OCI-M2 (cell line): ENCODE results near the gene PLCXD1.
"Not testable (repeated sequence)": the region's sequence is repeated elsewhere in the genome, so short reads cannot be mapped to it uniquely, and the experiment has no call there.

Source experiments
- DNase-seq: peaks from one replicate; lab custom pipeline; 2025; ENCODE audit not compliant: unreplicated experiment; lab: John Stamatoyannopoulos, UW

Gene PLCXD1

DNA sequence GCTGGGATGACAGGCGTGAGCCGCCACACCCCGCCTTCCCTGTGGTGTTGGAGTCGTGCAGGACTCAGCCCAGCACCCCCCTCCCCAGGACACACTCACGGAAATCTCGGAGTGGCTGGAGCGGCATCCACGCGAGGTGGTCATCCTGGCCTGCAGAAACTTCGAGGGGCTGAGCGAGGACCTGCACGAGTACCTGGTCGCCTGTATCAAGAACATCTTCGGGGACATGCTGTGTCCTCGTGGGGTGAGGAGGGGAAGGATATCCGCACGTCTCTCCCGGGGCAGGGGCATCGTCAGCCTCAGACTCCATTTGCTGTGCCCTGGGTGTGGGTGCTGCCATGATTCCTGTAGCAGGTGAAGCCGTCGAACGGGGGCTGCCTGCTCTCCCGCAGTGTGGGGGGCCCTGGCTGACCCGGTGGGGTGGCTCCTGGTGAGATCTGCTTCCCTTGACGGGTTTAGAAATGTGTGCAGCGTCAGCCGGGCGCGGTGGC is 10.3 kb downstream of the PLCXD1 start:
- no peak for DNase-seq

DNA sequence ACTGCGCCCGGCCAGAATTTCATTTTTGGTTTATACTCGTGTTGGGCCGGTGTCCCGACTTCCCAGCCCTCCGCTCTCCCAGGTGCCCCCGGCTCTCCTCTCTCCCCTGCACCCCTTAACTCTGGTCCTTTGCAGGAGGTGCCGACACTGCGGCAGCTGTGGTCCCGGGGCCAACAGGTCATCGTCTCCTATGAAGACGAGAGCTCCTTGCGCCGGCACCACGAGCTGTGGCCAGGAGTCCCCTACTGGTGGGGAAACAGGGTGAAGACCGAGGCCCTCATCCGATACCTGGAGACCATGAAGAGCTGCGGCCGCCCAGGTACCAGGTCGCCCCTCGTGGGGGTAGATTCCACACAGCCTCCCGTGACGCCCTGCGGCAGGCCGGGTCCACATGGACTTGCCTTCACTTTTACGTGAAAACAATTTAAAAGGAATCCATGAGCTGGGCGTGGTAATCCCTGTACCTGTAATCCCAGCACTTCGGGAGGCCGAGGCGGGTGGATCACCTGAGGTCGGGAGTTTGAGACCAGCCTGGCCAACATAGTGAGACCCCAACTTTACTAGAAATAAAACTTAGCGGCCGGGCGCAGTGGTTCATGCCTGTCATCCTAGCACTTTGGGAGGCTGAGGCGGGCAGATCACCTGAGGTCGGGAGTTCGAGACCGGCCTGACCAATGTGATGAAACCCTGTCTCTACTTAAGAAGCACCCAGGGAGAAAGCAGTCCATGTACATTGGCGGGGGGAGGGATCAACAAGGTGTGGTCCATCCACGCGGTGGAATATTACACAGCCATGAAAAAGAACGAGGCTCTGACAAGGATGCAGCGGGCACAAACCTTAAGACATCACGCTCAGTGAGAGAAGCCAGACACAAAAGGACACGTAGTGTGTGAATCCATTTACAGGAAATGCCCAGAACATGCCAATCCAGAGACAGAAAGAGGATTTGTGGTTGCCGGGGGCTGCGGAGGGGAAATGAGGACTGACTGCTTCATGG is 12.0 kb downstream of the PLCXD1 start:
- no peak for DNase-seq

DNA sequence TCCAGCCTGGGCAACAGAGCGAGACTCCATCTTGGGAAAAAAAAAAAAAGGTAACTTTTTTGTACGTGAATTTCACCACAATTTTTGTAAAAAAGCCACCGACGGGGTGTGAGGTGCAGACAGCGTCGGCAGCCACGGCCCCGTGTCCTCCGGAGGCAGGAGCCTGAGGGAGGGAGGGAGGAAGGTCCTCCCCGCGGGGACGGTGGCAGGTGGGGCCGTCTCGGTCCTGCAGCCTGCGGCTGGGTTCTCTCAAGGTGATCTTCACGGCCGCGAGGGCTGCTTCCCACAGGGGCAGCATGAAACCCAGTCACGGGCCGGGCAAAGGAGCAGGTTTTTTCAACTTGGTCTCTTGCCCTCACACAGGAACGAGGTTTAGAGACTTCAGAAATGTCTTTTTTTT is 14.0 kb downstream of the PLCXD1 start:
- DNase-seq: no peak

DNA sequence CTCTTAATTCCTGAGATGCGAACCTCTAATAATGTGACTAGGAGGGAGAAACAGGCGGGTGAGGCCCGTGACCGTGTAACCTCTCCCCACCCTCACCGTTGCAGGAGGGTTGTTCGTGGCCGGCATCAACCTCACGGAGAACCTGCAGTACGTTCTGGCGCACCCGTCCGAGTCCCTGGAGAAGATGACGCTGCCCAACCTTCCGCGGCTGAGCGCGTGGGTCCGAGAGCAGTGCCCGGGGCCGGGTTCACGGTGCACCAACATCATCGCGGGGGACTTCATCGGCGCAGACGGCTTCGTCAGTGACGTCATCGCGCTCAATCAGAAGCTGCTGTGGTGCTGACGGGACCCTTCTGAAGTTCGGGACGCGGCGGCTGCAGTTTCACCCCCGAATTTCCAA is 17.8 kb downstream of the PLCXD1 start:
- no peak for DNase-seq

DNA sequence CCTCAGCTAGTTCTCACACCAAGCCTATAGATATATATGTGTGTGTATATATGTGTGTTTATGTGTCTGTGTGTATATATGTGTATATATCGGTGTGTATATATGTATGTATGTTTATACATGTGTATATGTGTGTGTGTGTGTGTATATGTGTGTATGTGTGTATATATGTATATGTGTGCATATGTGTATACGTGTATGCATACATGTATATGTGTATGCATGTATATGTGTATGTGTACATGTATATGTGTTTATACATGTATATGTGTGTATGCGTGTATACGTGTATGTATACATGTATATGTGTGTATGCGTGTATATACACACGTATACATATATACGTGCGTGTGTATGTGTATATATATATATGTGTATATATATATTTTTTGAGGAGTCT is 19.2 kb downstream of the PLCXD1 start:
- no peak for DNase-seq

DNA sequence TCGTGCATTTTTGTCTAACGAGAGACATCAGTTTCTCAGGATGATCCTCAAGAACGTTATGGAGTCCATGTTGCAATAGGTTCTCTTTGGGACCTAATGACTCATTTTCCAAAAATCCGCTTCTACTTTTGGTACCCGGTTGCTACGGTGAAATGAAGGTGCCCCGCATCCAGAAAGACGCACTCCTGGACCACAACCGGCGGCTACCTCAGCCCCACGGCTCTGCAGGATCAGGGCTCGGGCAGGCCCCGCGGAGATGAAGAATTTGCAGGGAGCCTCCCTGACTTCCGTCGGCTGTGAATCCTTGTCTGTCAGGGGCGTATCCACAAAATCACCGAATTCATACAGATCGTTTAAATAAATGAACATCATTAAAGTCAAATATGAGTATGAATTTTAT is 21.8 kb downstream of the PLCXD1 start:
- no peak for DNase-seq

DNA sequence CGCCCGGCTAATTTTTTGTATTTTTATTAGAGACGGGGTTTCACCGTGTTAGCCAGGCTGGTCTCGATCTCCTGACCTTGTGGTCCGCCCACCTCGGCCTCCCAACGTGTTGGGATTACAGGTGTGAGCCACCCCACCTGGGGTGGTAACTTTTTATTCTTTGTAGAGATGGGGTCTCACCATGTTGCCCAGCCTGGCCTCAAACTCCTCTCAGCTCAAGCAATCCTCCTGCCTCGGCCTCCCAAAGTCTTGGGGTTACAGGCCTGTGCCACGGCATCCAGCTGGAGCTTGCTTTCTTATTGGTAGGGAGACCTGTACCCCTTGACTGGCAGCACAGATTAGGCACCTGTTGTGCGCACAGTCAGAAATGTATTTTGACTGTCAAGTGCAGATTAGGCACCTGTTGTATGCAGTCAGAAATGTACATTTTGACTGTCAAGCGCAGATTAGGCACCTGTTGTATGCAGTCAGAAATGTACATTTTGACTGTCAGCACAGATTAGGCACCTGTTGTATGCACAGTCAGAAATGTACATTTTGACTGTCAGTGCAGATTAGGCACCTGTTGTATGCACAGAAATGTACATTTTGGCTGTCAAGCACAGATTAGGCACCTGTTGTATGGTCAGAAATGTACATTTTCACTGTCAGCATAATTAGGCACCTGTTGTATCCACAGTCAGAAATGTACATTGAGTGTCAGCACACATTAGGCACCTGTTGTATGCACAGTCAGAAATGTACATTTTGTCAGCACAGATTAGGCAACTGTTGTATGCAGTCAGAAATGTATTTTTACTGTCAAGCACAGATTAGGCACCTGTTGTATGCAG is 24.8 kb downstream of the PLCXD1 start:
- DNase-seq: not testable (repeated sequence)

DNA sequence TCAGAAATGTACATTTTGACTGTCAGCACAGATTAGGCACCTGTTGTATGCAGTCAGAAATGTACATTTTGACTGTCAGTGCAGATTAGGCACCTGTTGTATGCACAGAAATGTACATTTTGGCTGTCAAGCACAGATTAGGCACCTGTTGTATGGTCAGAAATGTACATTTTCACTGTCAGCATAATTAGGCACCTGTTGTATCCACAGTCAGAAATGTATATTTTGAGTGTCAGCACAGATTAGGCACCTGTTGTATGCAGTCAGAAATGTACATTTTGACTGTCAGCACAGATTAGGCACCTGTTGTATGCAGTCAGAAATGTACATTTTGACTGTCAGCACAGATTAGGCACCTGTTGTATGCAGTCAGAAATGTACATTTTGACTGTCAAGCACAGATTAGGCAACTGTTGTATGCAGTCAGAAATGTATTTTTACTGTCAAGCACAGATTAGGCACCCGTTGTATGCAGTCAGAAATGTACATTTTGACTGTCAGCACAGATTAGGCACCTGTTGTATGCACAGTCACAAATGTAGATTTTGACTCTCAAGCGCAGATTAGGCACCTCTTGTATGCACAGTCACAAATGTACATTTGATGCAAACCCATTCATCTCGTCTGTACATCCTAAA is 25.6 kb downstream of the PLCXD1 start:
- not testable (repeated sequence) for DNase-seq

DNA sequence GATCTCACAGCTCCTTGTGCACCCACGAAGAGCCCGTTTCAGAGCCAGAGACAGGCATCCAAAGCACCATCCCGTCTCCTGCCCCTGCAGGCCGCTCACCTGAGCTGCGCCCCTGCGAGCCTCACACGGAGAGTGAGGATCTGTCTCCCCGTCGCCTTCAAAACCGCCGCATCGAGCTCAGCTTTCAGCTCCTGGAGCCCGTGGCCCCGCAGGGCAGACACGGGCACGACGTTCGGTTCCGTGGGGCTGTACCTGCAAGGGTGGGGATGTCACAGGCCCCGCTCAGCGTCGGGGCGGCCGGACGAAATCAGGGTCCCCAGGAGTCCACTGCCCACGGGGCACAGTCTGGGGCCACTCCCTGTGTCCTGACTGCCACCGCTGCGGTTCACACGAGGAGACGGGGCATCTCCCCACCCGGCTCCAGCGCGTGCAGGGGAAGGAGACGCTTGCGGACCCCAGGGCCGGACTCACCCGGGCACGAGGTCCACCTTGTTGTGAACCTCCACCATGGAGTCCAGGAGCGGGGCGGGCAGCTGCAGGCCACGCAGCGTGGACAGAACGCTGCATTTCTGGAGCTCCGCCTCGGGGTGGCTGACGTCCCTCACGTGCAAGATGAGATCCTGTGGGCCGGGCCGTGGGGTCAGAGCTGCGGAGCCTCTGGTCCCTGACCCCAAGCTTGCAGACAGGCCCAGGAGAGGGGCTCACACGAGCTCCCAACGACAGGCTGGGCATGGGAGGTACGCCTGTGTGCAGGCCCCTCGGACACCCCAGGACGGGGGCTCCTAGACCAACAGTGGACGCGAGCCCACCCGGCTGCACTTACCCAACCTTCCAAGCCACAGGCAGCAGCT is 26.3 kb downstream of the PLCXD1 start:
- DNase-seq: no peak

DNA sequence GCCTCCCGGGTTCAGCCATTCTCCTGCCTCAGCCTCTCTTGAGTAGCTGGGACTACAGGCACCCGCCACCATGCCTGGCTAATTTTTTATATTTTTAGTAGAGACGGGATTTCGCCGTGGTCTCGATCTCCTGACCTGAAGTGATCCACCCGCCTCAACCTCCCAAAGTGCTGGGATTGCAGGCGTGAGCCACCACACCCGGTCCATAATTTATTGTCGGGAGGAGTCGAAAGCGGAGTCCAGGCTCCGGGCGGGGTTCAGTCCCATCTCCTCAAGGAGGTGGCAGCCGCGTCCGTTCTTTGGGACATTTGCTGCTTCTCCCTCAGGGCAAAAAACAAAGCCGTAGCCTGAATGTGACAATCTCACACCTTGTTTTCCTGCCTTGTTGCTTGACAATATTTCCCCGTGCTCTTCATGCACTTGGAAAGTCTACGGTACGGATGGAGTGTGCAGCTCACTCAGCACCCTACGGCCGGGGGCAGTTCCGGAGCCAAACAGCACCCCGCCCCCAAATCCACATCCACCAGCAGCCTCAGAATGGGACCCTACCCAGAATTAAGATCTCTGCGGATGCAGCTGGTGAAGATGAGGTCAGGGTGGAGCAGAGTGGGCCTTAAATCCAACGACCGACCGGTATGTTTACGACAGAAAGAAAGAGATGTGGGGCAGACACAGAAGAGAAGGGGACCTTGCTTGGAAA is 27.8 kb downstream of the PLCXD1 start:
- no peak for DNase-seq

DNA sequence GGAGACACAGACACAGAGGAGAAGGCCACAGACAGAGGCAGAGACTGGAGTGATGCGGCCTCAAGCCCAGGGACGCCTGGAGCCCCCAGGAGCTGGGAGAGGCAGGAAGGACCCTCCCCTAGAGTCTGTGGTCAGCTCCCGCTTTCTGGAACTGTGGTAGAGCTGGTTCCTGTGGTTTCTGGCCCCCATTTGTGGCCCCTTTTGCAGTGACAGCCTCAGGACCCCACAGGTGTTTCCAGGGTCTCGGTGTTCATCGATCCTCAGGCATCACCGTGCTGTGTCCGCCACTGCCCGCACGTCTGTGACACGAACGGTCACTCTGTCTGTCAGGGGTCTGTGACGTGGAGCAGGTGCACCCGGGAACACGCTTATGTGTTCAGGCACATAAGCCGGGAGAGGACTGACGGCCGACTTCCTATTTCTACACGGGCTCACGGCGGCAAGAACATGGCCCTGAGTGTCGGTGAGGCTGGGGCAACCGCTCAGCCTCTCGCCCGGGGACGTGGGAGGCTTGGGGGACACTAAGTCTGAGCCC is 29.5 kb downstream of the PLCXD1 start:
- no peak for DNase-seq

DNA sequence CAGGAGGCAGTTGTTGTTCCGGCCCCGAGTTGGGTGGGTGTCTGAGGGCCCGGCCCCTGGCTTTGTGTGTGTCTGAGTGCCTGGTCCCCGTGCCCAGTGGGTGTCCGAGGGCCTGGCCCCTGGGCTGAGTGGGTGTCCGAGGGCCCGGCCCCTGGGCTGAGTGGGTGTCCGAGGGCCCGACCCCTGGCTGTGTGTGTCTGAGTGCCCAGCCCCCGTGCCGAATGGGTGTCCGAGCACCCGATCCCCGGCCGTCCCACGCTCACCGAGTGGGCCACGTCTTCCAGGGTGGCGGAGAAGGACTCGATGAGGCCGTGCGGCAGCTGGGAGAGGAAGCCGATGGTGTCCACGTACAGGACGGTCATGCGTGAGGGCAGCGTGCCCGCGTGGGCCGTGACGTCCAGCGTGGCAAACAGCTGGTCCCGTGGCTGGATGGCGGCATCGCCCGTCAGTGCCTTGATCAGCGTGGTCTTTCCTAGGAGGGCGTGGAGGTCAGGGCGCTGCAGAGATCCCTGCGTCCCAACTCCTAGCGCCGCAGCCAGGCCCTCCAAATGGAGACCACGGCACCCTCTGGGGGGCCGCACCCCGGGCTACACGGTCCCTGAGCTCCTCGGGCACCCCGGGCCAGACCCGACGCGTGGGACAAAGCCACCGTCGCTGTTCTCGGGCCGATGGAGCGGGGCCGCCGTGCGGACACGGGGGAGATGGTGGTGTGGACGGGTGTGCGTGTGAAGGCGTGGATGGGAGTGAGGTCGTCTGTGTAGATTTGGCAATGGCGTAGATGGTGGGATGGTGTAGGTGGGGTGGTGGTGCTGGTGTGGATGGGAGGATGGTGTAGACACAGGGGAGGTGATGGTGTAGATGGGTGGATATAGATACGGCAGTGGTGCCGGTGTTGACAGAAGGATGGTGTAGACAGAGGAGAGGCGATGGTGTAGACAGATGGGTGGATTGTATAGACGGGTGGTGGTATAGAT is 30.3 kb downstream of the PLCXD1 start:
- no peak for DNase-seq

DNA sequence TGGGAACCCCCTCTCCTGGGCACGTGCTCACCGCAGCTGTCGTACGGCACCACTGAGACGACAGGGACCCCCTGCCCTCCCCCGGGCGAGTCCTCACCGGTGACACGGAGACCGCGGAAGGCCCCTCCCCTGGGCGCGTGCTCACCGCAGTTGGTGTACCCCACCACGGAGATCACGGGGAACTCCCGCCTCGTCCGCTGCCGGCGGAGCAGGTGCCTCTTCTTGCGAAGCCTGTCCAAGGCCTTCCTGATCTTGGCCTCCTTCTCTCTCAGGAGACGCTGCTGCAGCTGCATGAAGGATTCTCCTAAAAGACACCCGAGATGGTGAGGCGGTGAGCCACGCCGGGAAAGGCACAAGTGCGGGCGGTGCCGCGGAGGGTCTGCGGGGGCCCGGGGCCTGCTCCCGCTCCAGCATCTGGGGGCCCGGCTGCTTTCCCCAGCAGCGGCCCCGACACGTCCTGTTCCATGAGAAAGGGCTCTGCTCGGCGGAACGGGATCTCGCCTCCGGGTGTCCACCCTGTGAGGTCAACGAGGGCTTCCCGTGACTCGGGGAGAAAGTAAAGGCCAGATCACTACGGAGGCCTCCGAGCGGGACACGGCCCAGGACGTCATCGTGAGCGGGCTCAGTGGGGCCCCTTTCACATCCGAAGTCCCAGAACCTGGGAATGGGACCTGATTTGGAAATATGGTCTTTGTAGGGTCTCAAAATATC is 31.6 kb downstream of the PLCXD1 start:
- no peak for DNase-seq

DNA sequence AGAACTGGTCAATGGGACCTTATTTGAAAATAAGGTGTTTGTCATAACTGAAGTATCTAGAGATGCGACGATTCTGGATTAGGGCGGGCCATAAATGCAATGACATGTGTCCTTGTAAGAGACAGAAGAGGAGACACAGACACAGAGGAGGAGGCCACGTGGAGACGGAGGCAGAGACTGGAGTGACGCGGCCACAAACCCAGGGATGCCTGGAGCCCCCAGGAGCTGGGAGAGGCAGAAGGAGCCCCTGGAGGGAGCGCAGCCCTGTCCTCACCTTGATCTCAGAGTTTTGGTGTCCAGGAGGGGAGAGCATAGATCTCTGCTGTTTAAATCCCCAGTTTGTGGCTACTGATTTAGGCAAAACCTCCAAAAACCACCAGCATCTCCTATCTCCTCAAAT is 32.4 kb downstream of the PLCXD1 start:
- DNase-seq: no peak

DNA sequence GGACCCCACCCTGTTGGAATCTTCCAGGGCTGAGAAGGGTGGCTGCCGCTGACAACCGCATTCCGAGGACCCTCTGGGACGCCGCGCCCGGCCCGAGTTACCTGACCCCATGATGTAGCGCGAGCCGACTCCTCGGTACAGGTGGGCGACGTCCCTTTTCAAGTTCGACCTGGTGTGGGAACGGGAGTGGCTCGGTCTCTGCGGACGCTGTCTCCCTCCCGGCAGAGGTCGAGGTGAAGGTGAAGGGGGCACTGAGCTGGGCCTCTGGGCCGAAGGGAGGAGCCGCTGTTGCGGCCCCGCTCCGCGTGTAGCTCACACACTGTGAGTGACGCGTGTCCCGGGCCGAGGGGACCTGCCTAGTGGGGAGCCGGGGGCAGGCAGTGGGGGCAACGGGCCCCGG is 32.9 kb downstream of the PLCXD1 start:
- DNase-seq: no peak

DNA sequence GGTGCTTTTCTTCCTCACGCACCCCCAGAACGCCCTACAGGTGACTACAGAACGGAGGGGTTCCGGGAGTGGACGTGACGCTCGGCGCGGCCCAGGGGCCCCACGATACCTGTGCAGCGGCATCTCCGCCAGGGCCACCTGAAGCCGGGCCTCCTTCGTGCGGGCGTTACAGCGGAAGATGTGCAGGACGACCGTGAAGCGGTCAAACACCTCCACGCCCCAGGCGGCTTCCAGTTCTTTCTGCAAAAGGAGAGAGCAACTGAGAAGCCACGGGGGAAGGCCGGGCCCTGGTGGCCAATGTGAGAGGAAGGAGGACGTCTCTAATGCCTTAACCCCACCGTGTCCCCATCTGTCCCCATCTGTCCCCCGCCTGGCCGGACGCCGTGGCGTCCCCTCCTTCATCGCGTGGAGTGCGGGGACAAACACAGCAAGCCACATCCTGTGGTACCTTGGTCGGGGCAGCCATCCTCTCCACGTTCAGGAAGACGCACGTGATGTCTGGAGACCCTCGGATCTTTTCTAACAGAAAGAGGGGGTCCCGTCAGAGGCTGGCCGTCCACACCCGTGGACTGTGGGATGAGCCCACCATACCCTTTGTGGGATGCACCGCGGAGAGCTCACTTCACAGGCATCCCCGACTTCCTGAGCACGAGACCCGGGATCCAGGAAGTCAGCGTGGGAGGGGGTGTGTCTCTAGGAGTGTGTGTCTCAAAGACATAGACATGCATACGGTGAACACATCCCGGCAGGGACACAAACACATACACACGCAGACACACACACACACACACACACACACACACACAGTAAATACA is 33.8 kb downstream of the PLCXD1 start:
- no peak for DNase-seq
